Fibroblast of lung (primary cell): ENCODE results near the gene CDK6. TPM values are rescaled to one million over a fixed set of nuclear protein-coding genes. Genes with fewer than 3 reads are reported as not detected.

ENCODE experiments used
- DNase-seq, 2 donors: peaks; one replicate each; pipeline versions ENCODE4 v3.0.0 to v3.0.0-alpha.2; 2010; ENCODE audit warnings: low read depth in 2 of 2
- H2AFZ ChIP-seq: 2 replicates; pipeline ENCODE4 v1.5.1; 2012; ENCODE audit warnings: low read length, control low read depth, inconsistent platforms
- H3K27ac ChIP-seq: 2 replicates; pipeline ENCODE4 v1.5.1; 2011; ENCODE audit warnings: low read length, control low read depth; ENCODE audit not compliant: insufficient read depth
- H3K27me3 ChIP-seq: 2 replicates; pipeline ENCODE4 v1.5.1; 2011; ENCODE audit warnings: mild to moderate bottlenecking, low read length; ENCODE audit not compliant: control insufficient read depth, insufficient read depth
- H3K36me3 ChIP-seq: 2 replicates; pipeline ENCODE4 v1.5.1; 2011; ENCODE audit warnings: low read length; ENCODE audit not compliant: control insufficient read depth, insufficient read depth
- H3K4me1 ChIP-seq: 2 replicates; pipeline ENCODE4 v1.5.1; 2011; ENCODE audit warnings: low read length; ENCODE audit not compliant: control insufficient read depth, insufficient read depth; ENCODE audit errors: extremely low read depth
- H3K4me2 ChIP-seq: 2 replicates; pipeline ENCODE4 v1.5.1; 2011; ENCODE audit warnings: low read length, control low read depth; ENCODE audit not compliant: insufficient read depth; ENCODE audit errors: extremely low read depth
- H3K4me3 ChIP-seq, 4 experiments: fragments of 200-600 bp in 1 of 4; sonication (generic) in 1 of 4; replicated peaks in 1 of 4; 2 replicates each; pipeline ENCODE4 v1.5.1; 2011 to 2016; ENCODE audit warnings: low read length in 4 of 4, low read depth in 3 of 4, mild to moderate bottlenecking in 3 of 4, control low read depth in 2 of 4, inconsistent platforms in 1 of 4, mixed read lengths in 1 of 4; ENCODE audit not compliant: insufficient read depth in 1 of 4; ENCODE audit errors: control extremely low read depth in 1 of 4
- H3K79me2 ChIP-seq: 2 replicates; pipeline ENCODE4 v1.5.1; 2012; ENCODE audit warnings: mild to moderate bottlenecking, low read length, inconsistent platforms; ENCODE audit not compliant: control insufficient read depth, insufficient read depth
- H3K9ac ChIP-seq: 2 replicates; pipeline ENCODE4 v1.5.1; 2011; ENCODE audit warnings: mild to moderate bottlenecking, low read length, control low read depth; ENCODE audit not compliant: insufficient read depth
- H3K9me3 ChIP-seq: 2 replicates; pipeline ENCODE4 v1.5.1; 2012; ENCODE audit warnings: low read depth, low read length; ENCODE audit not compliant: control insufficient read depth, insufficient read depth
- H4K20me1 ChIP-seq: 2 replicates; pipeline ENCODE4 v1.5.1; 2011; ENCODE audit warnings: low read length; ENCODE audit not compliant: control insufficient read depth, insufficient read depth; ENCODE audit errors: extremely low read depth
- CTCF ChIP-seq, 2 donors: IDR thresholded peaks in 1 of 2; conservative IDR thresholded peaks in 1 of 2; 1 replicate in 1 of 2; 2 replicates in 1 of 2; pipeline ENCODE4 v1.5.1; 2011 to 2012; ENCODE audit warnings: low read length in 2 of 2, control low read depth in 1 of 2, inconsistent platforms in 1 of 2, low read depth in 1 of 2, mild to moderate bottlenecking in 1 of 2
- EZH2 ChIP-seq: IDR thresholded peaks from 2 replicates; pipeline ENCODE4 v1.5.1; 2012; ENCODE audit warnings: low read length, control low read depth, mild to moderate bottlenecking; ENCODE audit errors: missing control alignments
- polyA plus RNA-seq, 2 donors: library from polyadenylated mRNA; depleted of rRNA in 1 of 2; stranded (reverse) in 1 of 2; unstranded in 1 of 2; fragments of >200 nt; gene quantifications; 2 replicates each; pipeline ENCODE4 v1.2.1, GENCODE V29; 2011 to 2012; ENCODE audit warnings: missing spikeins in 1 of 2
- total RNA-seq: library from RNA; depleted of rRNA; stranded (reverse); fragments of >200 nt; gene quantifications from 2 replicates; pipeline ENCODE4 v1.2.1, GENCODE V29; 2014

Gene CDK6
- total and polyA plus RNA-seq, 2 donors (not counting 1 experiment from before 2014, with no cell fraction given), result 17.8 to 19.2 TPM

- Histone ChIP-seq H3K9me3 (no peaks in the 10 kb centered on the region), H3K4me3 (no peak overlapping the region), H3K4me2 (peak overlapping the region; percentile 77), H3K27me3 (no peaks in the 10 kb centered on the region), H4K20me1 (no peaks in the 10 kb centered on the region), H3K36me3 (no peaks in the 10 kb centered on the region), H3K9ac (no peak overlapping the region), H3K4me1 (peaks cover 9% of the 10 kb centered on the region), H3K79me2 (peaks cover 6% of the 10 kb centered on the region), H2AFZ (no peak overlapping the region), H3K27ac (peak overlapping the region; percentile 22)
- DNase-seq, result no peak
- no peak for TF ChIP-seq CTCF (conservative IDR thresholded peaks at IDR 0.05 in 1 of 2, IDR thresholded peaks at IDR 0.05 in 1 of 2; ENCODE audit: low read depth in 1 of 2, low read length in 2 of 2)
- no peak for TF ChIP-seq EZH2
Observed at GRCh38 chr7:92632791-92633190, 203.6 kb downstream of the CDK6 start.

- H3K27me3 ChIP-seq, result no peaks in the 10 kb centered on the region
- H3K9me3 ChIP-seq, result no peaks in the 10 kb centered on the region
- peaks cover 6% of the 10 kb centered on the region for H3K79me2 ChIP-seq
- H3K36me3 ChIP-seq, result no peaks in the 10 kb centered on the region
- no peak overlapping the region for H3K4me3 ChIP-seq
- H3K9ac ChIP-seq, result no peak overlapping the region
- H4K20me1 ChIP-seq, result no peaks in the 10 kb centered on the region
- TF ChIP-seq CTCF (conservative IDR thresholded peaks at IDR 0.05 in 1 of 2, IDR thresholded peaks at IDR 0.05 in 1 of 2; ENCODE audit: low read depth in 1 of 2, low read length in 2 of 2), result no peak
- TF ChIP-seq EZH2, result no peak
- no peak overlapping the region for H2AFZ ChIP-seq
- no peak for DNase-seq
- no peak overlapping the region for H3K4me2 ChIP-seq
- H3K4me1 ChIP-seq, result peaks cover 9% of the 10 kb centered on the region
- no peak overlapping the region for H3K27ac ChIP-seq
Observed at GRCh38 chr7:92631850-92632487, 204.4 kb downstream of the CDK6 start.

GRCh38 chr7:92631067-92631849 lies 205.1 kb downstream of the CDK6 start:
- no peak overlapping the region for H3K4me3 ChIP-seq
- no peak overlapping the region for H3K4me2 ChIP-seq
- peaks cover 9% of the 10 kb centered on the region for H3K4me1 ChIP-seq
- no peak for TF ChIP-seq EZH2
- no peak for TF ChIP-seq CTCF (conservative IDR thresholded peaks at IDR 0.05 in 1 of 2, IDR thresholded peaks at IDR 0.05 in 1 of 2; ENCODE audit: low read depth in 1 of 2, low read length in 2 of 2)
- peaks cover 6% of the 10 kb centered on the region for H3K79me2 ChIP-seq
- no peaks in the 10 kb centered on the region for H4K20me1 ChIP-seq
- DNase-seq, result no peak
- no peak overlapping the region for H3K27ac ChIP-seq
- H3K27me3 ChIP-seq, result no peaks in the 10 kb centered on the region
- H3K9ac ChIP-seq, result no peak overlapping the region
- H2AFZ ChIP-seq, result no peak overlapping the region
- H3K9me3 ChIP-seq, result no peaks in the 10 kb centered on the region
- H3K36me3 ChIP-seq, result no peaks in the 10 kb centered on the region
